ENCODE data around the gene AKAP12.

The AKAP12 gene

DNA sequence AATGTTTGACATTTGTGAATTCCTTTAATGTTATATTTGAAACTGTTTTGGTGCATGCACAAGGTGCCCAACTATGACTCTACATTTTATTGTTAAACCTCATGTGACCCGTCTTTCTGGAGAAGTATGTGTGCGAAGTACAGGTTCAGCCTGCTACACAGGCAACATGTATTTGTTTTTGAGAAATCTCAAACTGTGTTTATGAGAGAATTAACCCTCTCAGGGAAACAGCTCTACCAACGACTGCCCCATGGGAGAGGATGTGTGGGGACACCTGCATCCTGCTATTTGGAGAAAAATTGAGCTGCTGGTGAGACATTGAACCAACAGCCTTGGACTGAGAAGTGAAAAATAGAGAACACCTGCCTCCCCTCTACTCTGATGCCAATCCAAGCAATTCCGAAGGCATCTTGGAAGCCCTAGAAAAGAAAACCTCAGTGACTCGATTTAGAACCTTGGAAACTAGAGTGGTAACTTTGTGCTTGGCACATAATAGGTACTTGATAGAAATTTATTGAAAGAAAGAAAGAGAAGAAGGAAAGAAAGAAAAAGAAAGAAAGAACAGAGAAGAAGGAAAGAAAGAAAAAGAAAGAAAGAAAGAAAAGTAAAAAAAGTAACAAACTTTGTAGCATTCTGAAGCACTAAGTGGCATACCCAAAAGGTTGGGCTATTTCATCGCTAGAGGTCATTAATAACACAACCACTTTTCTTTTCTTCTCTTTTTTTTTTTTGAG, 2.9 kb upstream of the AKAP12 start:
- DNase-seq: no peak

DNA sequence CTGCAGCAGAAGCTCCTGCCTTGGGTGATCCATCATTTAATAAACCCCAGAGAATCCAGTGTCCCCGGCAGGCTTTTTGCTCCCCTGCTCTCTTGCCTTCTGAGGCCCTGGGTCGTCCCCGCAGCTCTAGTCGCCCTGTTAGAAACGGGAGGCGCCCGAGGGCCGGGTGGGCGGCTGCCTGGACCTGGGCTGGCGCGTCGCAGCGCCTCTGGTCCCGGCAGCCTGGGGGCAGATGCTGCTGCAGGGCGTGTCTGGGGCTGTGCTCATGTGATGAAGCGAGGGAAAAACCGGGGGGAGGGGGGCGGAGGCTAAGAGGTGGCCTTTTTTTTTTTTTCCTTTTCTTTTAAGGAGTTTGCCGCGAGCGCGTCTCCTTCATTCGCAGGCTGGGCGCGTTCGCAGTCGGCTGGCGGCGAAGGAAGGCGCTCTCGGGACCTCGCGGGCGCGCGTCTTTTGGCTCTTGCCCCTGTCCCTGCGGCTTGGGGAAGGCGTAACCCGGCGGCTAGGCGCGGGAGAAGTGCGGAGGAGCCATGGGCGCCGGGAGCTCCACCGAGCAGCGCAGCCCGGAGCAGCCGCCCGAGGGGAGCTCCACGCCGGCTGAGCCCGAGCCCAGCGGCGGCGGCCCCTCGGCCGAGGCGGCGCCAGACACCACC, 394 bp downstream of the AKAP12 start:
- DNase-seq: peak; percentile 37 to 92 (median 85)

DNA sequence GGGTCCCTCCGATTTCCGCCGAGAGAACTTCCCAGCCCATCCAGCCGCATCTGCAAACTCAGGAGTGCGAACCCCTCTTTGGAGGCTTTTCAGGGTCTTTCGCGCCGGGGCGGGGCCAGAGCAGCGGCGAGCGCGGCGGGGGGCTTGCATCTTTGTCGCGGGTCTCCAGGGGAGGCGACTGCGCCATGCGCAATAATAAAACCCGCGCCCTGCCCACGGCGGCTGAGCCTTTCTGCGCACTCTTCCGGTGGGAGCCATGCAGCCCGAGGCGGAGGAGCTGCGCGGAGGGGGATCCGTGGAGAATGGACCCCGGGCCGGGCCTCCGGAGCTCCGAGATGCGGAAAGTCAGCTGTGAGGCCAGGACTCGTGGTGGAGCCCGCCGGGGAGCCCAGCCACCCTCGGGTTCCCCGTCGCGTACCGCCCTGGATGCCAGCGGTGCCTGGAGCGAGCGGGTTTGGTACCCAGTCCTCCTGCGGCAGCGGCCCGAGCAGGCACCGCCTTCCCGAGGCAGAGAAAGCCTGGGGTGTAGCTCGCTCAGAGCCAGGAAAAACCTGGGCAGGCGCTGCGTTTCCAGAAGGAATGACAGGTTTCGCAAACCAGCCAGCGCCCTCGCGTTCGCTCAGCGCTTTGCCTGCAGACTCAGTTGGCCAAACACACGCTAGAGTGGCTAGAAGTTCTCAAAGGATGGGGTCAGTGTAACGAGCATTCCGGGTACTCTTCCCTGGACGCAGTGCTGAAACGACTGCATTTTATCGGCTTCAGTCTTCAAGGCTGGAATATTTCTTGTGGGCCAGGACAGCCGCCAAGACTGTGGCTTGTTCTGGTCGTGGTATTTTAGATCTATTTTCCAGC, 1.2 kb downstream of the AKAP12 start:
- peak; percentile 15 to 96 (median 93) for DNase-seq

DNA sequence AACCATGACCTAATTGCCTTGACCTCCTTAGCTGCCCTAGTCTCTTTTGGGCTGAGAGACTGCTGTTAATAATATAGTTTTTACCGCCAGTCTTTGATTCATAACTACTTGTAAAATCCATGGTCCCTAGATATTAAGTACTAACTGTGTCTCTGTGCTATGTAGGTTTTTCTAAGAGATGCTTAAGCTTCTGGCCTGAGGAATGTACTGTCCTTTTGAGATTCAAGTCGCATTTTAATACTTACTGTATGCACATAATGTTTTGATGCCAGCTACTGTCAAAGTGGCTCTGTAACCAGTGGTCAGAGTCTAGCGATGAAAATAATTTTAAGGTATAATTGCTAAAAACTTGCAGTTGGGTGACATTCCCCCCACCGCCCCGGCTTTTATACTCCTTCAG, 2.1 kb downstream of the AKAP12 start:
- DNase-seq: peak in 1 of 3 experiments; percentile 60

DNA sequence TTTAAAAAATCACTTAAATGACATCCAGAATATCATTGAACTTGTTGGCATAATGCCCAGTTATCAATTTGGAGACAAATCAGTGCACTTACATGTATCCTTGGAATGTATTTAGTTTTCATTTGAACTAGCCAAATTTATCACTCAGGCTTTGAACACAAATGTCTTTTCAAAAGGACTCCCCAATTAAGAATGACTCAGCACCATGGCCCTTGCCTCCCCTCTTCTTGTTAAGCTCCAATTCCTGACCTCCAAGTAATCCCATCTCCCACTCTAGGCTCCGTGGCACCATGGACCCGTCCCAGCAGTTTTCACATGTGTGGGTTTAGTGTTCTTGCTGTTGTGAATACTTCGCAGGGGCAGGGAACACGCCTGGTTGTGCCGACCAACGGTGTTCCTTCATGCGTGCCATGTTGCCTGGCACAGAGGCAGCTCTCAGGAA, 2.7 kb downstream of the AKAP12 start:
- peak in 2 of 3 experiments; percentile 13 to 46 for DNase-seq

GRCh38 chr6:151243481-151243880, 3.7 kb downstream of the AKAP12 start:
- DNase-seq: no peak

GRCh38 chr6:151247490-151247889, 7.7 kb downstream of the AKAP12 start:
- no peak for DNase-seq

GRCh38 chr6:151248295-151248694, 8.5 kb downstream of the AKAP12 start:
- no peak for DNase-seq

GRCh38 chr6:151252634-151253033, 12.9 kb downstream of the AKAP12 start:
- DNase-seq: no peak

GRCh38 chr6:151254451-151255081, 14.8 kb downstream of the AKAP12 start:
- DNase-seq: no peak

GRCh38 chr6:151255811-151256210, 16.0 kb downstream of the AKAP12 start:
- peak in 1 of 3 experiments; percentile 20 for DNase-seq

- DNase-seq: peak in 1 of 3 experiments; percentile 34
These were observed 18.2 kb downstream of the AKAP12 start for GRCh38 chr6:151257985-151258445.

GRCh38 chr6:151260205-151260604, 20.4 kb downstream of the AKAP12 start:
- DNase-seq: no peak

DNA sequence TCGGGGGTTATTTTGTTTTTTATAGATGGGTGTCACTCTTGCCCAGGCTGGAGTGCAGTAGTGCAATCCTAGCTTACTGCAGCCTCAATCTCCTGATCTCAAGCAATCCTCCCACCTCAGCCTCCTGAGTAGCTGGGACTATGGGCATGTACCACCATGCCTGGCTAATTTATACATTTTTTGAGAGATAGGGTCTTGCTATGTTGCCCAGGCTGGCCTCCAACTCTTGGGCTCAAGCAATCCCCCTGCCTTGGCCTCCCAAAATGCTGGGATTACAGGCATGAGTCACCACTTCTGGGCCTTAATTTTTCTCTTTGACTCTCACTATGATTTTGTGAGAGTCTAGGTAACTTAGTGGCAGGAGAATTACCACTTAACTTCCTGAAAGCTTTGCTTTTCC, 23.3 kb downstream of the AKAP12 start:
- DNase-seq: no peak

DNA sequence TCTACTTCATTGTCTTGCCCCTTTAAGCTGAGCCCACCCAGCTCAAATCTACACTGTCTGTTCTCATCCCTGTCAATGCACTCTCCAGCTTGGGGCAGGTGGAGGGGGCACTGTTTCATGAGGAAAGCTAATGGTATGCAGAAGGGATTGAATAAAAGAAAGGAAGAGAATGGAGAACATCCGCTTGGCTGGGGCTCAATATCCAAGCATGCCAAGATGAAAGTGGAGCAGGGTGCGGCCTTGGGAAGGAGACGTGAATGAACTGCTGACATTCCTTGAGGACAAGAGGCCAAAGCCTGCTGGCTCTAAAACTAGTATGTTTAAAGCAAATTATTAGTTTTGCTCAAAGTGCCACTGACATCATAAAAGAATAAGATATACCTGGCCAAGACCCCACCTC, 24.2 kb downstream of the AKAP12 start:
- DNase-seq: no peak

DNA sequence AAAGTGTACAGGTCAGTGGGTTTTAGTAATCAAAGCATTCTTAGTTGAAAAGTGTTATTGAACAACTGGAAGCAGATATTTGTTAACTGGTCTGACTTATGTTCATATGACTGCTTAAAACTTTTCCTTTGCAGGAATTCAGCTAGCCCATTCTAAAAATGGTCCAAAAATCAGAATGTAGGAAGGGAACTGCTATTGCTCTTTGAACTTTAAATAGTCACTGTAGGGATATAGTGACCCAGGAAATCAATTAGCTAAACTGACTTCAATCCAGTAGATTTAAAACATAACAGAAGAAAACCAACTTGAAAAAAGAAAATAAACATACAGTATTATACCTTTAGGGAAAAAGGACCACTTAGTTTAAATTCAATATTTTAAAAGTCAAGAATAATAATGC, 25.5 kb downstream of the AKAP12 start:
- DNase-seq: no peak

DNA sequence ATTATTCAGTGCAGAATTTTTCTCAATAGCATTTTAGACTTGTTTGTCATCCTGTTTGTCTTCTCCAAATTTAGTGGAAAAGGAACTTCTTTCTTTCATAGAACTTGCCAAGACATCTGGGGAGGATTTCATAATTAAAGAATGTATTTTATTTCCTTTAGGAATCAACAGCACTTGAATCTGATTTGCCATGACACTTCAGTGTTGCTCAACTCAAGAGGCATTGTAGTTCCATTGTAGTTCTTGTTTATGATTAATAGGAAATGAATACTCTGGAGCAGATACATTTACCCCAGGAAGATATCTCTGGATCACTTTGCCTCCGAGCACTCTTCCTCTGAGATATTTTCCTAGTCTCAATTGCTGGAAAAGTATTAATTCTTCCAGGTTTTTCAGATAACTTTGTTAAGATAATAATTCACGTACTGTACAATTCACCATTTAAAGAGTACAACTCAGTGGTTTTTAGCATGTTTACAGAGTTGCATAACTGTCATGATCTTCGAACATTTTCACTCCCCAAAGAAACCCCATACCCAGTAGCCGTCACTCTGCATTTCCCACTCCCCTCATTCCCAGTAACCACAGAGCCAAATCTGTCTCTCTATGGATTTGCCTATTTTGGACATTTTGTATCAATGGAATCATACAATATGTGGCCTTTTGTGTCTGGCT, 29.7 kb downstream of the AKAP12 start:
- no peak for DNase-seq

- DNase-seq: no peak
These were observed 35.4 kb downstream of the AKAP12 start for GRCh38 chr6:151275121-151275520.

DNA sequence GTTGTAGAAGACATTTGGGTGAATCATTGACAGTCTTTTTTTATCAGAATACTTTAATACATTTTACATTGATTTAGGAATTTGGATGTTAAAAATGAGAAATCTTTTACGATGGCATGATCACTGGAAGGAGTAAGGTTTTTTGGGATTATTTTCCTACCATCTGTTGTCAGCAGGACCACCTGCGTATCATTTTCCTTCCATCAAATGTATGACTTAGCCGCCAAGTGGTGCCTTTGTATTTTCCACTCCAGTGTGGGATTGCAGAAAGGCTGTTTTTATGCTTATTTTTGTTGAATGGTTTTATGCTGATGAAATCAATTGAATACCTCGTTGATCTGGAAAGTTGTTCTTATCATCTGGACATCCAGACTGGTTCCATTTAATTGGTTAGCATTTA, 35.8 kb downstream of the AKAP12 start:
- no peak for DNase-seq

GRCh38 chr6:151276112-151276740, 36.5 kb downstream of the AKAP12 start:
- no peak for DNase-seq

DNA sequence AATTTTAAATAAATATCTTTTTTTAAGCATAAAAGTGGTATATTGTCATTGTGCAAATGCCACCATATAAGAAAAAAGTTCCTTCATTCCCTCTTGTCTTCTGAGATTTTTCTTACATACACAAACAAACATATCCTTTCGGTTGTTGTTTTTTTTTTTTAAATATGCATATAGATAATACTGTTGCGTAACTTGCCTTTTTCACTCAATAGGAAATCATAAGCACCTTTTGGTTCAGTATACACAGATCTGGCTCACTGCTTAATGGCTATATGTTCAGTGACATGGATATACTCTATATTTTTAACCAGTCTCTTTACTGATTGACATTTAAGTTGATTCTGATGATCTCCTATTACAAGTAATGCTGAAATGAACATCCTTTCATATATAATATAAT, 40.1 kb downstream of the AKAP12 start:
- DNase-seq: no peak

DNA sequence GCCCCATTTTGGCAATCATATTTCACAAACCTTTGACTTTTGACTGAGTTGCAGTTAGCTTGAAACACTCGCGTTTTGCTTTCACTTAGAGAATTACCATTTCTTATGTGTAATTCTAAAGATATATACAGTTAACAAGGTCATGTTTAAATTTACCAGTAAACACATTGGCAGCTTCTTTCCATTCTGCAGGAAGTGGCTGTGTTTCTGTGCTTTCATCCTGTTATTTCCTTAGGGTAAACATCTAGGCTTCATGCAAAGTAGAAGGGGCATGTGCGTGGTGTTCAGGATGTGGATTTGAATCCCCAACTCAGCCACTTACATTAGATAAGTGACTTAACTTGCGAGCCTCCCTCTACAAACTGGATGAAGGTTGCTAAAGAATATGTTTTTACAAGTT, 41.1 kb downstream of the AKAP12 start:
- DNase-seq: no peak

Data from NCI-H1417 (cell line).